GM13976 (cell line): Measurements from ENCODE around the gene SCAPER.

Source experiments
- DNase-seq: peaks from one replicate; pipeline ENCODE4 v3.0.0; 2012; ENCODE audit warnings: low spot score
- CTCF ChIP-seq: IDR thresholded peaks from 2 replicates; pipeline ENCODE4 v1.5.1; 2012; ENCODE audit warnings: borderline replicate concordance, mild to moderate bottlenecking; ENCODE audit not compliant: insufficient read depth; ENCODE audit errors: extremely low read depth, missing control alignments, control extremely low read depth
- in situ Hi-C: fragments of 300-500 bp; cut with MboI; formaldehyde crosslinking; loops from one replicate; pipeline ENCODE4 v1.12.0; 2022; ENCODE audit warnings: low sequenced_read_pairs, mixed read lengths, inconsistent platforms; ENCODE audit not compliant: unreplicated experiment

The SCAPER gene

GRCh38 chr15:76460871-76461270 lies 444.3 kb downstream of the SCAPER start:
- no peak for DNase-seq
- in situ Hi-C loops, result no loop called here

GRCh38 chr15:76460347-76460746 lies 444.8 kb downstream of the SCAPER start:
- TF ChIP-seq CTCF, result no peak
- in situ Hi-C loops, result no loop called here
- no peak for DNase-seq

More at GRCh38 chr15:76460871-76461270, 444.3 kb downstream of the SCAPER start:
- no peak for TF ChIP-seq CTCF

GRCh38 chr15:76451540-76451939 lies 453.6 kb downstream of the SCAPER start:
- in situ Hi-C loops, result no loop called here
- DNase-seq, result no peak
- no peak for TF ChIP-seq CTCF

- in situ Hi-C loops, result no loop called here
- no peak for DNase-seq
- no peak for TF ChIP-seq CTCF
These were observed 455.7 kb downstream of the SCAPER start for GRCh38 chr15:76449455-76449854.

- no peak for TF ChIP-seq CTCF
- DNase-seq, result no peak
- in situ Hi-C loops, result no loop called here
These were observed 456.4 kb downstream of the SCAPER start for GRCh38 chr15:76448755-76449154.

- no peak for TF ChIP-seq CTCF
- in situ Hi-C loops, result no loop called here
- no peak for DNase-seq
These were observed 457.3 kb downstream of the SCAPER start for GRCh38 chr15:76447728-76448441.
